IMR-90 (cell line): ENCODE measurements around the gene METRNL. TPM values are rescaled to one million over a fixed set of nuclear protein-coding genes. Genes with fewer than 3 reads are reported as not detected.
"Not testable (repeated sequence)": the region's sequence is repeated elsewhere in the genome, so short reads cannot be mapped to it uniquely, and the experiment has no call there.

Experiments used
- ATAC-seq: fragments of 200-7000 bp; cut with Tn5 transposase; 2 replicates; pipeline ENCODE4 v1.9.1; 2020; ENCODE audit warnings: low read depth, mild to moderate bottlenecking, moderate library complexity
- BruUV-seq: library from RNA; stranded (reverse); fragments of 400-500 nt; replicated peaks from 2 replicates; lab custom pipeline; 2021; lab: Mats Ljungman, UMichigan
- CTCF ChIA-PET: fragments of 300-600 bp; formaldehyde crosslinking; extraction: SDS; loops from one replicate; lab custom pipeline; 2021; ENCODE audit warnings: antibody characterized with exemption; lab: Yijun Ruan, JAX
- POLR2A ChIA-PET: fragments of 300-600 bp; sonication (Branson Sonifier 250); formaldehyde crosslinking; loops from one replicate; lab custom pipeline; 2022; ENCODE audit warnings: antibody characterized with exemption; ENCODE audit not compliant: unreplicated experiment; lab: Charles Lee
- DNase-seq: peaks from one replicate; pipeline ENCODE4 v3.0.0; 2013
- H2AFZ ChIP-seq: replicated peaks from 2 replicates; pipeline ENCODE3; 2013; ENCODE audit warnings: low read length, mild to moderate bottlenecking; ENCODE audit not compliant: poor library complexity
- H2AK5ac ChIP-seq: 2 replicates; pipeline ENCODE4 v1.6.1; 2013; ENCODE audit warnings: low read depth, low read length, inconsistent platforms
- H2AK9ac ChIP-seq: replicated peaks from 2 replicates; pipeline ENCODE3; 2013; ENCODE audit warnings: mild to moderate bottlenecking, low read depth, low read length, moderate library complexity; ENCODE audit not compliant: poor library complexity
- H2BK120ac ChIP-seq: 2 replicates; pipeline ENCODE4 v1.6.1; 2013; ENCODE audit warnings: low read depth, low read length, inconsistent platforms
- H2BK15ac ChIP-seq: 3 replicates; pipeline ENCODE4 v1.6.1; 2013; ENCODE audit warnings: low read depth, low read length, inconsistent platforms
- H2BK20ac ChIP-seq: 2 replicates; pipeline ENCODE4 v1.6.1; 2013; ENCODE audit warnings: low read depth, mild to moderate bottlenecking, inconsistent platforms, low read length, moderate library complexity
- H2BK5ac ChIP-seq: 2 replicates; pipeline ENCODE4 v1.6.1; 2013; ENCODE audit warnings: mild to moderate bottlenecking, low read depth, low read length, inconsistent platforms; ENCODE audit not compliant: poor library complexity, severe bottlenecking
- H3K14ac ChIP-seq: replicated peaks from 2 replicates; pipeline ENCODE4 v1.6.1; 2013; ENCODE audit warnings: low read depth, low read length, inconsistent platforms
- H3K18ac ChIP-seq: 2 replicates; pipeline ENCODE4 v1.6.1; 2013; ENCODE audit warnings: low read depth, low read length, control low read depth
- H3K23ac ChIP-seq: 2 replicates; pipeline ENCODE4 v1.6.1; 2013; ENCODE audit warnings: low read depth, low read length, inconsistent platforms
- H3K27ac ChIP-seq: 2 replicates; pipeline ENCODE4 v1.5.1; 2013; ENCODE audit warnings: mild to moderate bottlenecking, control low read depth, low read length; ENCODE audit not compliant: insufficient read depth
- H3K27me3 ChIP-seq: 2 replicates; pipeline ENCODE4 v1.6.1; 2013; ENCODE audit warnings: low read length; ENCODE audit not compliant: control insufficient read depth, insufficient read depth
- H3K36me3 ChIP-seq: 2 replicates; pipeline ENCODE4 v1.6.1; 2013; ENCODE audit warnings: low read length, mixed read lengths; ENCODE audit not compliant: control insufficient read depth, insufficient read depth
- H3K4ac ChIP-seq: 2 replicates; pipeline ENCODE4 v1.6.1; 2013; ENCODE audit warnings: low read depth, low read length, inconsistent platforms
- H3K4me1 ChIP-seq: 2 replicates; pipeline ENCODE4 v1.6.1; 2013; ENCODE audit warnings: low read length, mixed read lengths; ENCODE audit not compliant: control insufficient read depth, insufficient read depth
- H3K4me2 ChIP-seq: 2 replicates; pipeline ENCODE4 v1.6.1; 2013; ENCODE audit warnings: low read depth, mild to moderate bottlenecking, control low read depth, low read length, moderate library complexity
- H3K4me3 ChIP-seq: 2 replicates; pipeline ENCODE4 v1.5.1; 2013; ENCODE audit warnings: low read depth, mild to moderate bottlenecking, control low read depth, low read length, moderate library complexity; ENCODE audit not compliant: insufficient read depth
- H3K56ac ChIP-seq: 2 replicates; pipeline ENCODE4 v1.6.1; 2013; ENCODE audit warnings: low read length, inconsistent platforms; ENCODE audit not compliant: insufficient read depth; ENCODE audit errors: extremely low read depth
- H3K79me1 ChIP-seq, 2 experiments: 2 replicates each; pipeline ENCODE4 v1.6.1; 2013; ENCODE audit warnings: low read length in 2 of 2, inconsistent platforms in 1 of 2, low read depth in 1 of 2
- H3K9ac ChIP-seq: 2 replicates; pipeline ENCODE4 v1.6.1; 2013; ENCODE audit warnings: low read depth, low read length, control low read depth
- H3K9me1 ChIP-seq: 2 replicates; pipeline ENCODE4 v1.6.1; 2013; ENCODE audit warnings: low read length, inconsistent platforms; ENCODE audit not compliant: insufficient read depth
- H3K9me3 ChIP-seq: 2 replicates; pipeline ENCODE4 v1.6.1; 2013; ENCODE audit warnings: low read length; ENCODE audit not compliant: control insufficient read depth, insufficient read depth
- H4K20me1 ChIP-seq: 2 replicates; pipeline ENCODE4 v1.6.1; 2013; ENCODE audit warnings: low read length, inconsistent platforms; ENCODE audit not compliant: insufficient read depth
- H4K5ac ChIP-seq: 2 replicates; pipeline ENCODE4 v1.6.1; 2013; ENCODE audit warnings: mild to moderate bottlenecking, low read depth, low read length, control low read depth
- H4K8ac ChIP-seq, 2 experiments: 2 replicates each; pipeline ENCODE4 v1.6.1; 2013; ENCODE audit warnings: low read depth in 2 of 2, low read length in 2 of 2, control low read depth in 1 of 2, inconsistent platforms in 1 of 2
- H4K91ac ChIP-seq: 2 replicates; pipeline ENCODE4 v1.6.1; 2013; ENCODE audit warnings: low read depth, low read length, inconsistent platforms; ENCODE audit not compliant: insufficient read depth
- MXI1 ChIP-seq: IDR thresholded peaks from 2 replicates; pipeline ENCODE4 v1.6.1; 2012; ENCODE audit warnings: low read depth, mild to moderate bottlenecking, low read length, moderate library complexity, borderline replicate concordance
- RCOR1 ChIP-seq: IDR thresholded peaks from 2 replicates; pipeline ENCODE4 v1.6.1; 2012; ENCODE audit warnings: mild to moderate bottlenecking, low read length, improper control_type of control experiment; ENCODE audit not compliant: insufficient replicate concordance
- SMC3 ChIP-seq: fragments of 150-350 bp; IDR thresholded peaks from 2 replicates; pipeline ENCODE4 v1.6.1; 2016; ENCODE audit warnings: low read depth, mild to moderate bottlenecking, antibody characterized with exemption, low read length, moderate library complexity
- WGBS, 2 experiments: methylation state at CpG; one replicate each; pipeline versions ENCODE4 v1.1.5 to v1.1.7; 2013; ENCODE audit warnings: missing lambda C conversion rate in 2 of 2; ENCODE audit not compliant: insufficient read length in 1 of 2; ENCODE audit errors: extremely low coverage in 2 of 2; 5-methylcytosine and 5-hydroxymethylcytosine counted together
- dilution Hi-C: fragments of 300-500 bp; cut with HindIII; formaldehyde crosslinking; loops from one replicate; pipeline ENCODE4 v1.14.3; 2018; ENCODE audit warnings: low sequenced_read_pairs; ENCODE audit not compliant: unreplicated experiment
- in situ Hi-C: fragments of 300-500 bp; cut with MboI; formaldehyde crosslinking; loops from 3 replicates; pipeline ENCODE4 v1.14.3; 2019; ENCODE audit warnings: low sequenced_read_pairs, inconsistent platforms, mixed read lengths
- intact Hi-C: fragments of 100-400 bp; cut with micrococcal nuclease; formaldehyde crosslinking; loops from 2 replicates; pipeline ENCODE4 v1.10.0; 2022
- polyA plus RNA-seq, 3 experiments: library from polyadenylated mRNA; depleted of rRNA; stranded (reverse); fragments of >200 nt; gene quantifications; 2 replicates each; pipeline ENCODE4 v1.2.3, GENCODE V29; 2012; ENCODE audit warnings: low replicate concordance in 1 of 3
- total RNA-seq: library from RNA; depleted of rRNA; stranded (reverse); fragments of >200 nt; gene quantifications from 2 replicates; pipeline ENCODE4 v1.2.3, GENCODE V29; 2012

METRNL gene
- total and polyA plus RNA-seq, 2 of the 4 experiments (the other 2 are of a cell fraction) = 17.9 to 48.2 TPM

DNA sequence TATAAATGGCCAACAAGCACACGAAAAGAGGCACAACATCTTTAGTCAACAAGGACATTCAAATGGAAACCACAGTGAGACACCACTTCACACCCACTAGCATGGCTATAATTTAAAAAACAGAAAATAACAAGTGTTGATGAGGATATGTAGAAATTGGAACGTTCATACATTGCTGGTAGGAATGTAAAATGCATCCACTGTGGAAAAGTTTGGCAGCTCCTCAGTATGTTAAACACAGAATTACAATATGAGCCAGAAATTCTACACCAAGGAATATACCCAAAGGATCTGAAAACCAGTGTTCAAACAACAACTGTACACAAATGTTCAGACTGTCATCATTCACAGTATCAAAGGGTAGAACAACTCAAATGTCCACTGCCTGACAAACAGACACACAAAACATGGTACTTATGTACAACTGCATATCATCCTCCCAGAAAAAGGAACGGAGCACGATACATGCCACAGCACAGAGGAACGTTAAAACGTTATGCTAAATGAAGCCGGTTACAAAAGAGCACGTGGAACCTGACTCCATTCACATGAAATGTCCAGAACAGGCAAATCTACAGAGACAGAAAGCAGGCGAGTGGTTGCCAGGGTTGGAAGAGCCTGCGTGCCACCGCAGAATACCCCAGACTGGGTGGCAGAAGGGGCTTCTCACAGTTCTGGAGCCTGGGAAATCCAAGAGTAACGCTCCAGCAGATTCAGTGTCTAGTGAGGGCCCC is 32.8 kb upstream of the METRNL start (continued):
- no peak for TF ChIP-seq RCOR1

DNA sequence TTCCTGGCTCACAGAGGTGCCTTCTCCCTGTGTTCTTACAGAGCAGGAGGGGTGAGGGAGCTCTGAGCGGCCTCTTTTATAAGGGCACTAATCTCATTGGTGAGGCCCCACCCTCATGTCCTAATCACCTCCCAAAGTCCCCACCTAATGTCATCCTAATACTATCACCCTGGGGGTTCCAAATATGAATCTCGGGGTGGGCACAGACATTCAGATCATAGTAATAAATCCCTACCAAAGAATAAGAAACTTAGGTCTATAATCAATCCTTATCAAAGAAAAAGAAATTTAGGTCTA is 32.3 kb upstream of the METRNL start:
- Histone ChIP-seq H2BK20ac (no peak overlapping the region), H2AK9ac (peak overlapping the region; percentile 52), H4K91ac (no peak overlapping the region), H3K14ac (no peak overlapping the region), H3K79me1 (peaks cover 15 to 23% of the 10 kb centered on the region in 2 experiments), H3K18ac (no peak overlapping the region), H2AFZ (no peak overlapping the region), H4K20me1 (no peaks in the 10 kb centered on the region; the same call in 1 of the 2 replicates), H3K9me3 (peaks cover 5% of the 10 kb centered on the region), H3K27ac (no peak overlapping the region), H2BK5ac (no peak overlapping the region), H3K9ac (no peak overlapping the region), H4K5ac (no peak overlapping the region), H3K4me3 (no peak overlapping the region), H3K56ac (no peak overlapping the region), H3K4me1 (peaks cover 7% of the 10 kb centered on the region), H3K27me3 (no peaks in the 10 kb centered on the region), H3K4ac (no peak overlapping the region), H2BK15ac (no peak overlapping the region), H2BK120ac (no peak overlapping the region), H3K23ac (no peak overlapping the region), H3K4me2 (no peak overlapping the region), H3K36me3 (peaks cover 6% of the 10 kb centered on the region; the same call in 1 of the 2 replicates), H3K9me1 (peaks cover 5% of the 10 kb centered on the region), H4K8ac (no peak overlapping the region), H2AK5ac (no peak overlapping the region)
- DNase-seq (no peak), ATAC-seq (no peak)
- WGBS, 2 experiments = no CpG with 5 or more reads among the region's 2 CpGs
- TF ChIP-seq SMC3 (no peak), MXI1 (no peak)
- intact Hi-C loops (loop anchor here (10.0 kb wide), 1 partner anchor 52 kb away; no protein-coding TSS in a partner anchor), dilution Hi-C loops (no loop called here), in situ Hi-C loops (no loop called here)
- CTCF ChIA-PET = no interaction called here
- no TSS peak for BruUV-seq
- POLR2A ChIA-PET = no interaction called here

- Histone ChIP-seq H4K8ac (peak overlapping the region; percentile 16 to 93; a peak in 3 of 4 replicates), H3K4me2 (peak overlapping the region; percentile 69; the same call in 1 of the 2 replicates), H3K56ac (peak overlapping the region; percentile 77; the same call in 1 of the 2 replicates), H2BK15ac (peak overlapping the region; percentile 17; the same call in 1 of the 3 replicates), H2BK20ac (peak overlapping the region; percentile 84), H2AFZ (peak overlapping the region; percentile 88), H3K14ac (peak overlapping the region; percentile 73; the same call in 1 of the 2 replicates), H3K27ac (peak overlapping the region; percentile 73; the same call in 1 of the 2 replicates), H3K18ac (peak overlapping the region; percentile 71; the same call in 1 of the 2 replicates), H3K4ac (peak overlapping the region; percentile 86), H4K5ac (peak overlapping the region; percentile 36; the same call in 1 of the 2 replicates), H3K4me1 (peaks cover 11% of the 10 kb centered on the region), H2BK120ac (peak overlapping the region; percentile 83), H2BK5ac (peak overlapping the region; percentile 99), H2AK5ac (peak overlapping the region; percentile 46), H3K79me1 (peaks cover 14 to 23% of the 10 kb centered on the region in 2 experiments), H4K91ac (peak overlapping the region; percentile 41), H2AK9ac (peak overlapping the region; percentile 95), H3K23ac (peak overlapping the region; percentile 83; the same call in 1 of the 2 replicates)
- in situ Hi-C loops, H3K4me3 ChIP-seq, H3K9me1 ChIP-seq, CTCF ChIA-PET, H3K36me3 ChIP-seq, ATAC-seq, H3K27me3 ChIP-seq, BruUV-seq, H3K9me3 ChIP-seq, DNase-seq, H4K20me1 ChIP-seq, dilution Hi-C loops, H3K9ac ChIP-seq: not testable (repeated sequence)
- intact Hi-C loops = loop anchor here (10.0 kb wide), 1 partner anchor 53 kb away; no protein-coding TSS in a partner anchor
- WGBS, 2 experiments = no CpG with 5 or more reads among the region's 12 CpGs
- POLR2A ChIA-PET = interaction anchor here (0.6 kb wide), 1 partner anchor 33 kb away, joined by 5 read pairs; no protein-coding TSS in a partner anchor
Observed at GRCh38 chr17:83047818-83048475, 31.5 kb upstream of the METRNL start.
